H9 (cell line): ENCODE data around the gene SCRN2. TPM values are rescaled to one million over a fixed set of nuclear protein-coding genes. Genes with fewer than 3 reads are reported as not detected.

ENCODE experiments used
- DNase-seq: peaks from one replicate; pipeline ENCODE4 v3.0.0-alpha.2; 2017
- H2AFZ ChIP-seq: one replicate; pipeline ENCODE4 v1.6.1; 2013; ENCODE audit warnings: mild to moderate bottlenecking, low read length, control low read depth, moderate library complexity
- H2AK5ac ChIP-seq: 2 replicates; pipeline ENCODE4 v1.6.1; 2013; ENCODE audit warnings: low read length, control low read depth, mixed read lengths; ENCODE audit not compliant: insufficient read length
- H2BK120ac ChIP-seq: one replicate; pipeline ENCODE4 v1.6.1; 2013; ENCODE audit warnings: low read depth, mild to moderate bottlenecking, low read length, control low read depth, inconsistent platforms; ENCODE audit not compliant: poor library complexity, severe bottlenecking
- H2BK12ac ChIP-seq: 2 replicates; pipeline ENCODE4 v1.6.1; 2013; ENCODE audit warnings: low read length, control low read depth, mixed read lengths, low read depth; ENCODE audit not compliant: insufficient read length
- H2BK15ac ChIP-seq: 2 replicates; pipeline ENCODE4 v1.6.1; 2013; ENCODE audit warnings: low read depth, low read length, control low read depth
- H2BK20ac ChIP-seq: one replicate; pipeline ENCODE4 v1.6.1; 2013; ENCODE audit warnings: low read depth, mild to moderate bottlenecking, low read length, control low read depth, inconsistent platforms; ENCODE audit not compliant: poor library complexity, severe bottlenecking
- H2BK5ac ChIP-seq: 2 replicates; pipeline ENCODE4 v1.6.1; 2013; ENCODE audit warnings: low read length, control low read depth, mixed read lengths; ENCODE audit not compliant: insufficient read length
- H3K14ac ChIP-seq: 2 replicates; pipeline ENCODE4 v1.6.1; 2013; ENCODE audit warnings: low read length, control low read depth; ENCODE audit not compliant: insufficient read depth
- H3K18ac ChIP-seq: 2 replicates; pipeline ENCODE4 v1.6.1; 2013; ENCODE audit warnings: low read depth, mild to moderate bottlenecking, mixed read lengths, low read length, control low read depth; ENCODE audit not compliant: insufficient read length
- H3K23ac ChIP-seq: 2 replicates; pipeline ENCODE4 v1.6.1; 2013; ENCODE audit warnings: low read length, control low read depth, mixed read lengths, low read depth; ENCODE audit not compliant: insufficient read length
- H3K23me2 ChIP-seq: 2 replicates; pipeline ENCODE4 v1.6.1; 2013; ENCODE audit warnings: low read depth, mild to moderate bottlenecking, mixed read lengths, low read length, control low read depth; ENCODE audit not compliant: insufficient read length, poor library complexity, severe bottlenecking
- H3K27ac ChIP-seq: 2 replicates; pipeline ENCODE4 v1.5.1; 2013; ENCODE audit warnings: low read length, control low read depth, mixed read lengths, low read depth; ENCODE audit not compliant: insufficient read length
- H3K27me3 ChIP-seq: 2 replicates; pipeline ENCODE4 v1.6.1; 2013; ENCODE audit warnings: low read length, control low read depth, inconsistent platforms; ENCODE audit not compliant: insufficient read depth
- H3K4ac ChIP-seq: 2 replicates; pipeline ENCODE4 v1.6.1; 2013; ENCODE audit warnings: low read depth, mild to moderate bottlenecking, control low read depth, inconsistent platforms, low read length, moderate library complexity
- H3K4me1 ChIP-seq: 2 replicates; pipeline ENCODE4 v1.6.1; 2013; ENCODE audit warnings: low read length, control low read depth, inconsistent platforms; ENCODE audit not compliant: insufficient read depth
- H3K4me2 ChIP-seq: 2 replicates; pipeline ENCODE4 v1.6.1; 2013; ENCODE audit warnings: low read length, control low read depth, mixed read lengths; ENCODE audit not compliant: insufficient read length, insufficient read depth
- H3K56ac ChIP-seq: 2 replicates; pipeline ENCODE4 v1.6.1; 2013; ENCODE audit warnings: low read depth, mild to moderate bottlenecking, mixed read lengths, low read length, control low read depth; ENCODE audit not compliant: insufficient read length
- H3K79me1 ChIP-seq: 2 replicates; pipeline ENCODE4 v1.6.1; 2013; ENCODE audit warnings: low read depth, mild to moderate bottlenecking, moderate library complexity, low read length, control low read depth, inconsistent platforms; ENCODE audit not compliant: insufficient read depth, poor library complexity, severe bottlenecking
- H3K79me2 ChIP-seq: 2 replicates; pipeline ENCODE4 v1.6.1; 2013; ENCODE audit warnings: low read length, control low read depth, inconsistent platforms; ENCODE audit not compliant: insufficient read depth
- H3K9ac ChIP-seq: 2 replicates; pipeline ENCODE4 v1.6.1; 2013; ENCODE audit warnings: low read length, control low read depth, mixed read lengths; ENCODE audit not compliant: insufficient read length; ENCODE audit errors: extremely low read depth
- H3K9me3 ChIP-seq: one replicate; pipeline ENCODE4 v1.6.1; 2013; ENCODE audit warnings: low read depth, low read length, inconsistent platforms; ENCODE audit not compliant: control insufficient read depth
- H3T11ph ChIP-seq: one replicate; pipeline ENCODE4 v1.6.1; 2013; ENCODE audit warnings: mild to moderate bottlenecking, low read length, control low read depth, inconsistent platforms
- H4K20me1 ChIP-seq: one replicate; pipeline ENCODE4 v1.6.1; 2013; ENCODE audit not compliant: control insufficient read depth, insufficient read length, insufficient read depth
- H4K5ac ChIP-seq: 2 replicates; pipeline ENCODE4 v1.6.1; 2013; ENCODE audit warnings: low read depth, mild to moderate bottlenecking, mixed read lengths, low read length, control low read depth; ENCODE audit not compliant: insufficient read length
- H4K8ac ChIP-seq: replicated peaks from 2 replicates; pipeline ENCODE4 v1.6.1; 2013; ENCODE audit warnings: low read length, control low read depth, mixed read lengths, low read depth; ENCODE audit not compliant: insufficient read length
- H4K91ac ChIP-seq: 2 replicates; pipeline ENCODE4 v1.6.1; 2013; ENCODE audit warnings: low read depth, mild to moderate bottlenecking, moderate library complexity, mixed read lengths, low read length, control low read depth; ENCODE audit not compliant: insufficient read length
- H3K27ac Mint-ChIP-seq, 3 experiments: 2 replicates in 2 of 3; 3 replicates in 1 of 3; pipeline ENCODE4 v1.8.0; 2020 to 2021; ENCODE audit warnings: mixed read lengths in 3 of 3, mild to moderate bottlenecking in 1 of 3, moderate library complexity in 1 of 3
- H3K27me3 Mint-ChIP-seq: 2 replicates; pipeline ENCODE4 v1.8.0; 2021; ENCODE audit warnings: low read depth, mild to moderate bottlenecking, moderate library complexity, mixed read lengths
- H3K36me3 Mint-ChIP-seq, 3 experiments: 2 replicates in 2 of 3; 3 replicates in 1 of 3; pipeline ENCODE4 v1.8.0; 2020 to 2021; ENCODE audit warnings: low read depth in 3 of 3, mixed read lengths in 3 of 3; ENCODE audit not compliant: insufficient read depth in 1 of 3
- H3K4me1 Mint-ChIP-seq, 2 experiments: 2 replicates each; pipeline ENCODE4 v1.8.0; 2020; ENCODE audit warnings: mixed read lengths in 2 of 2
- H3K4me3 Mint-ChIP-seq, 2 experiments: 2 replicates in 1 of 2; 3 replicates in 1 of 2; pipeline ENCODE4 v1.8.0; 2020 to 2021; ENCODE audit warnings: mild to moderate bottlenecking in 2 of 2, mixed read lengths in 2 of 2, moderate library complexity in 1 of 2
- H3K9me3 Mint-ChIP-seq, 2 experiments: 2 replicates in 1 of 2; 3 replicates in 1 of 2; pipeline ENCODE4 v1.8.0; 2020; ENCODE audit warnings: mild to moderate bottlenecking in 2 of 2, mixed read lengths in 2 of 2, moderate library complexity in 1 of 2
- CTCF ChIP-seq: fragments of 200-600 bp; sonication (generic); conservative IDR thresholded peaks from 3 replicates; pipeline ENCODE4 v1.8.0; 2021; ENCODE audit warnings: antibody characterized with exemption, mild to moderate bottlenecking
- WGBS: extraction: QIAGEN DNeasy Blood & Tissue Kit; methylation state at CpG from one replicate; pipeline ENCODE4 v1.1.7; 2013; ENCODE audit warnings: missing lambda C conversion rate, low lambda C conversion rate, mixed read lengths; ENCODE audit not compliant: insufficient read length; ENCODE audit errors: extremely low coverage; 5-methylcytosine and 5-hydroxymethylcytosine counted together
- total RNA-seq: library from RNA; stranded (reverse); gene quantifications from 2 replicates; pipeline ENCODE4 v1.2.1, GENCODE V29; 2021

SCRN2 gene
- total RNA-seq, 1 experiment from 2014 or later = 34.0 TPM

- Histone ChIP-seq H4K5ac (no peak overlapping the region), H3K4me2 (no peak overlapping the region), H3K9ac (no peak overlapping the region), H3K4ac (no peak overlapping the region), H2AFZ (no peak overlapping the region), H3K27me3 (peaks cover 27% of the 10 kb centered on the region), H2BK15ac (no peak overlapping the region), H3K56ac (no peak overlapping the region), H2AK5ac (no peak overlapping the region), H2BK20ac (no peak overlapping the region), H3K4me1 (peaks cover 3% of the 10 kb centered on the region), H3K9me3 (no peaks in the 10 kb centered on the region), H2BK12ac (no peak overlapping the region), H3T11ph (no peak overlapping the region), H3K79me1 (no peaks in the 10 kb centered on the region), H4K20me1 (no peaks in the 10 kb centered on the region), H2BK5ac (no peak overlapping the region), H3K18ac (no peak overlapping the region), H3K14ac (no peak overlapping the region; the same call in 1 of the 2 replicates), H3K23me2 (peaks cover 13% of the 10 kb centered on the region), H2BK120ac (no peak overlapping the region), H4K8ac (no peak overlapping the region), H3K79me2 (no peaks in the 10 kb centered on the region), H4K91ac (no peak overlapping the region), H3K27ac (no peak overlapping the region), H3K23ac (no peak overlapping the region)
- WGBS = no CpG with 5 or more reads among the region's 3 CpGs
- Mint-ChIP-seq H3K4me3 (no peak overlapping the region), H3K4me1 (peaks cover 34 to 42% of the 10 kb centered on the region in 2 experiments), H3K27me3 (peaks cover 86% of the 10 kb centered on the region), H3K9me3 (no peaks in the 10 kb centered on the region; a peak in 1 of 5 replicates), H3K36me3 (no peaks in the 10 kb centered on the region), H3K27ac (no peak overlapping the region)
- DNase-seq = no peak
- TF ChIP-seq CTCF = no peak
Observed at GRCh38 chr17:47855737-47856136, 14.7 kb upstream of the SCRN2 start.
